Astrocyte (in vitro differentiated cells and primary cell): ENCODE measurements around the gene FGF9.

Experiments used
- EZH2 ChIP-seq: IDR thresholded peaks from 2 replicates; pipeline ENCODE4 v1.6.1; 2012; ENCODE audit warnings: mild to moderate bottlenecking, low read length, inconsistent platforms; ENCODE audit not compliant: insufficient read depth
- TF ChIP-seq, protein P1 (sequence below): IDR thresholded peaks from 2 replicates; pipeline ENCODE4 v1.5.1; 2011; ENCODE audit warnings: low read depth, mild to moderate bottlenecking, inconsistent platforms, low read length, moderate library complexity; ENCODE audit not compliant: insufficient read depth

DNA sequence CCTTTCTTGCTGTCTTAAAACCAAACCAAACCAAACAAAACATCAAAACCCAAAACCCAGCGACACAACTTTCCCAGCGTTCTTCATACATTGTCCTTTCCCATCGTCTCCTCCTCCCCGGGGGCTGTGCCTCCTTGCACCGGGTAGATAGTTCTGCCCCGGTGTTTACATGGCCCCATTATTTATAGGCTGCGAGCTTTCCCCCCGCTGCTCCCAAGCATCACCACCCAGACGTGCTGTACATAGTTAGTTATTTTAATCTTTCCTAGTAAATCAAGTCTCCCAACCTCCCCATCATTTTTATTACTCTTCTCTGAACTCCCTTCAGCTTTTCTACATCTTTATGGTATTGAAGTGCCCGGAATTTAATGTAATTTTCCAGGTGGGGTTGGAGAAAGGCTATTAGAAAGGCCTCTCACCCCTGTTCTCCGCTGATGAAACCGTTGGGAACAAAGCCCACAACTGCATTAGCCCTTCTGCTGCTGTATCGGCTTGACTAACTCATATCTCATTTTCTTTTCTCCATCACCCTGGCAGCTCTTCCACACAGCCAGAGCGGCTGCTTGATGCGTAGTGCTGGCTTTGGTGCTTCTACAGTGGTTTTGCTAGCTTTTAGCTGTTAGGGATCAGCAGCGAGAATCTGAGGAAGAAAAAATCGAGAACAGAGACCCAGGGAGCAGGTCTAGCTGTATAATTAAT is 53.1 kb downstream of the FGF9 start:
- TF ChIP-seq, protein P1, sequence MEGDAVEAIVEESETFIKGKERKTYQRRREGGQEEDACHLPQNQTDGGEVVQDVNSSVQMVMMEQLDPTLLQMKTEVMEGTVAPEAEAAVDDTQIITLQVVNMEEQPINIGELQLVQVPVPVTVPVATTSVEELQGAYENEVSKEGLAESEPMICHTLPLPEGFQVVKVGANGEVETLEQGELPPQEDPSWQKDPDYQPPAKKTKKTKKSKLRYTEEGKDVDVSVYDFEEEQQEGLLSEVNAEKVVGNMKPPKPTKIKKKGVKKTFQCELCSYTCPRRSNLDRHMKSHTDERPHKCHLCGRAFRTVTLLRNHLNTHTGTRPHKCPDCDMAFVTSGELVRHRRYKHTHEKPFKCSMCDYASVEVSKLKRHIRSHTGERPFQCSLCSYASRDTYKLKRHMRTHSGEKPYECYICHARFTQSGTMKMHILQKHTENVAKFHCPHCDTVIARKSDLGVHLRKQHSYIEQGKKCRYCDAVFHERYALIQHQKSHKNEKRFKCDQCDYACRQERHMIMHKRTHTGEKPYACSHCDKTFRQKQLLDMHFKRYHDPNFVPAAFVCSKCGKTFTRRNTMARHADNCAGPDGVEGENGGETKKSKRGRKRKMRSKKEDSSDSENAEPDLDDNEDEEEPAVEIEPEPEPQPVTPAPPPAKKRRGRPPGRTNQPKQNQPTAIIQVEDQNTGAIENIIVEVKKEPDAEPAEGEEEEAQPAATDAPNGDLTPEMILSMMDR = no peak
- no peak for TF ChIP-seq EZH2
